MM.1S (cell line): Measurements from ENCODE around the gene HP.
"Not testable (repeated sequence)": the region's sequence is repeated elsewhere in the genome, so short reads cannot be mapped to it uniquely, and the experiment has no call there.

Source experiments
- DNase-seq: peaks from one replicate; pipeline ENCODE4 v3.0.0-alpha.2; 2015
- H2AFZ ChIP-seq: fragments of 300-600 bp; sonication (generic); 2 replicates; pipeline ENCODE4 v1.6.0; 2016; ENCODE audit warnings: antibody characterized with exemption, low read length
- H3F3A ChIP-seq: fragments of 300-600 bp; sonication (generic); 2 replicates; pipeline ENCODE4 v1.6.1; 2016; ENCODE audit warnings: mild to moderate bottlenecking, antibody characterized with exemption, low read length, moderate library complexity, mixed read lengths; ENCODE audit not compliant: insufficient read depth
- H3K27ac ChIP-seq: fragments of 300-600 bp; sonication (generic); 2 replicates; pipeline ENCODE4 v1.5.1; 2016; ENCODE audit warnings: mild to moderate bottlenecking, low read length
- H3K27me3 ChIP-seq: fragments of 300-600 bp; sonication (generic); replicated peaks from 2 replicates; pipeline ENCODE4 v1.6.0; 2016; ENCODE audit warnings: low read length; ENCODE audit not compliant: insufficient read depth
- H3K36me3 ChIP-seq: fragments of 300-600 bp; sonication (generic); replicated peaks from 2 replicates; pipeline ENCODE4 v1.6.1; 2016; ENCODE audit warnings: mild to moderate bottlenecking, low read length, mixed read lengths; ENCODE audit not compliant: insufficient read depth
- H3K4me1 ChIP-seq: fragments of 300-600 bp; sonication (generic); 2 replicates; pipeline ENCODE4 v1.6.1; 2016; ENCODE audit warnings: low read length, mixed read lengths
- H3K4me2 ChIP-seq: fragments of 300-600 bp; sonication (generic); 2 replicates; pipeline ENCODE4 v1.6.0; 2016; ENCODE audit warnings: low read depth, low read length
- H3K4me3 ChIP-seq: fragments of 300-600 bp; sonication (generic); 2 replicates; pipeline ENCODE4 v1.5.1; 2016; ENCODE audit warnings: low read length, mixed read lengths
- H3K79me2 ChIP-seq: fragments of 300-600 bp; sonication (generic); 2 replicates; pipeline ENCODE4 v1.6.1; 2016; ENCODE audit warnings: mixed run types, low read length, mixed read lengths
- H3K9ac ChIP-seq: fragments of 300-600 bp; sonication (generic); 2 replicates; pipeline ENCODE4 v1.6.1; 2016; ENCODE audit warnings: low read length, mixed read lengths
- H3K9me2 ChIP-seq: fragments of 300-600 bp; sonication (generic); replicated peaks from 2 replicates; pipeline ENCODE4 v1.6.1; 2016; ENCODE audit warnings: mild to moderate bottlenecking, low read length, mixed read lengths; ENCODE audit not compliant: insufficient read depth
- H3K9me3 ChIP-seq: fragments of 300-600 bp; sonication (generic); replicated peaks from 2 replicates; pipeline ENCODE4 v1.6.1; 2016; ENCODE audit warnings: mild to moderate bottlenecking, low read length, mixed read lengths; ENCODE audit not compliant: insufficient read depth
- H4K20me1 ChIP-seq: fragments of 300-600 bp; sonication (generic); 2 replicates; pipeline ENCODE4 v1.6.1; 2016; ENCODE audit warnings: mild to moderate bottlenecking, low read length, moderate library complexity, mixed read lengths; ENCODE audit not compliant: insufficient read depth
- CTCF ChIP-seq: fragments of 300-600 bp; sonication (generic); IDR thresholded peaks from 2 replicates; pipeline ENCODE4 v1.5.1; 2016; ENCODE audit warnings: antibody characterized with exemption, low read length, mixed read lengths
- EZH2 ChIP-seq: fragments of 300-600 bp; sonication (generic); optimal IDR thresholded peaks from 2 replicates; pipeline ENCODE3; 2017; ENCODE audit warnings: low read depth, mild to moderate bottlenecking, antibody characterized with exemption, low read length, mixed read lengths
- EZH2phosphoT487 ChIP-seq: fragments of 300-600 bp; sonication (generic); IDR thresholded peaks from 2 replicates; pipeline ENCODE4 v1.6.1; 2018; ENCODE audit warnings: antibody characterized with exemption, low read length

The HP gene

GRCh38 chr16:72068930-72069329 is 14.6 kb downstream of the HP start:
- no peaks in the 10 kb centered on the region for H3K27me3 ChIP-seq
- no peak overlapping the region for H3K4me2 ChIP-seq
- no peak overlapping the region for H3K4me3 ChIP-seq
- H3K9me2 ChIP-seq, result no peaks in the 10 kb centered on the region
- H3K79me2 ChIP-seq, result no peaks in the 10 kb centered on the region
- H3K9ac ChIP-seq, result no peak overlapping the region
- H3K9me3 ChIP-seq, result no peaks in the 10 kb centered on the region
- H3K27ac ChIP-seq, result no peak overlapping the region
- no peaks in the 10 kb centered on the region for H3K4me1 ChIP-seq
- no peaks in the 10 kb centered on the region for H4K20me1 ChIP-seq
- no peaks in the 10 kb centered on the region for H3F3A ChIP-seq
- TF ChIP-seq EZH2phosphoT487, result no peak
- TF ChIP-seq EZH2, result no peak
- no peak for TF ChIP-seq CTCF
- no peaks in the 10 kb centered on the region for H3K36me3 ChIP-seq
- no peak for DNase-seq
- no peak overlapping the region for H2AFZ ChIP-seq

GRCh38 chr16:72072514-72073342 is 18.4 kb downstream of the HP start:
- no peaks in the 10 kb centered on the region for H3K79me2 ChIP-seq
- H3K4me3 ChIP-seq, result no peak overlapping the region
- no peaks in the 10 kb centered on the region for H3K9me2 ChIP-seq
- H3K4me1 ChIP-seq, result no peaks in the 10 kb centered on the region
- no peaks in the 10 kb centered on the region for H3K9me3 ChIP-seq
- no peak for TF ChIP-seq EZH2
- TF ChIP-seq CTCF, result no peak
- TF ChIP-seq EZH2phosphoT487, result no peak
- no peak overlapping the region for H2AFZ ChIP-seq
- H3F3A ChIP-seq, result no peaks in the 10 kb centered on the region
- H4K20me1 ChIP-seq, result no peaks in the 10 kb centered on the region
- no peaks in the 10 kb centered on the region for H3K36me3 ChIP-seq
- no peak overlapping the region for H3K9ac ChIP-seq
- H3K4me2 ChIP-seq, result no peak overlapping the region
- DNase-seq, result no peak
- no peak overlapping the region for H3K27ac ChIP-seq
- no peaks in the 10 kb centered on the region for H3K27me3 ChIP-seq

GRCh38 chr16:72073560-72074230 is 19.4 kb downstream of the HP start:
- Histone ChIP-seq H3K27me3 (no peaks in the 10 kb centered on the region), H3K79me2 (no peaks in the 10 kb centered on the region), H3F3A (no peaks in the 10 kb centered on the region), H3K9me2 (no peaks in the 10 kb centered on the region), H3K4me1 (no peaks in the 10 kb centered on the region), H3K9ac (no peak overlapping the region), H4K20me1 (no peaks in the 10 kb centered on the region), H2AFZ (no peak overlapping the region), H3K4me3 (no peak overlapping the region), H3K4me2 (no peak overlapping the region), H3K9me3 (no peaks in the 10 kb centered on the region), H3K27ac (no peak overlapping the region), H3K36me3 (no peaks in the 10 kb centered on the region)
- DNase-seq, result no peak
- TF ChIP-seq CTCF (no peak), EZH2 (no peak), EZH2phosphoT487 (no peak)

- H3K9ac ChIP-seq, H3K9me2 ChIP-seq, H3K27me3 ChIP-seq, H3K27ac ChIP-seq, H3K79me2 ChIP-seq, H3K9me3 ChIP-seq, H3K4me2 ChIP-seq, H3F3A ChIP-seq, H3K4me3 ChIP-seq, H3K36me3 ChIP-seq, DNase-seq, H4K20me1 ChIP-seq, H2AFZ ChIP-seq, H3K4me1 ChIP-seq: not testable (repeated sequence)
Observed at GRCh38 chr16:72075067-72075466, 20.8 kb downstream of the HP start.

- not testable (repeated sequence) for DNase-seq, H3F3A ChIP-seq, H3K36me3 ChIP-seq, H4K20me1 ChIP-seq, H3K4me1 ChIP-seq, H3K27ac ChIP-seq, H3K9me2 ChIP-seq, H3K9me3 ChIP-seq, H3K79me2 ChIP-seq, H3K4me2 ChIP-seq, H3K27me3 ChIP-seq, H3K9ac ChIP-seq, H3K4me3 ChIP-seq, H2AFZ ChIP-seq
Observed at GRCh38 chr16:72076991-72077706, 22.8 kb downstream of the HP start.
